RWPE2 (cell line): ENCODE data around the gene HS2ST1.
A peak's percentile ranks its signal among the peaks of the same experiment; 100 is the strongest.

Experiments used
- ATAC-seq: fragments of 200-7000 bp; cut with Tn5 transposase; 3 replicates; pipeline ENCODE4 v1.9.1; 2021; ENCODE audit warnings: low read depth
- DNase-seq: peaks from one replicate; pipeline ENCODE4 v3.0.0-alpha.2; 2020; ENCODE audit warnings: low spot score
- H3K27ac ChIP-seq: fragments of 450-650 bp; 2 replicates; pipeline ENCODE4 v1.5.1; 2017; ENCODE audit warnings: mild to moderate bottlenecking; ENCODE audit not compliant: poor library complexity, severe bottlenecking
- H3K27me3 ChIP-seq: fragments of 250-450 bp; sonication (Bioruptor Pico); 2 replicates; pipeline ENCODE4 v1.5.1; 2021; ENCODE audit warnings: mild to moderate bottlenecking, moderate library complexity; ENCODE audit not compliant: insufficient read depth, poor library complexity, severe bottlenecking
- H3K36me3 ChIP-seq: fragments of 250-450 bp; sonication (Bioruptor Pico); 2 replicates; pipeline ENCODE4 v1.5.1; 2020; ENCODE audit warnings: low read depth, mild to moderate bottlenecking, moderate library complexity
- H3K4me1 ChIP-seq: fragments of 250-450 bp; sonication (Bioruptor Pico); 2 replicates; pipeline ENCODE4 v1.5.1; 2021; ENCODE audit warnings: mild to moderate bottlenecking, moderate library complexity; ENCODE audit not compliant: insufficient read depth, poor library complexity, severe bottlenecking
- H3K4me3 ChIP-seq: fragments of 250-450 bp; sonication (Bioruptor Pico); 2 replicates; pipeline ENCODE4 v1.5.1; 2021; ENCODE audit warnings: mild to moderate bottlenecking, moderate library complexity; ENCODE audit not compliant: severe bottlenecking
- H3K9me3 ChIP-seq: fragments of 250-450 bp; sonication (Bioruptor Pico); 2 replicates; pipeline ENCODE4 v1.5.1; 2021; ENCODE audit warnings: mild to moderate bottlenecking, moderate library complexity; ENCODE audit not compliant: severe bottlenecking
- CTCF ChIP-seq: fragments of 450-650 bp; IDR thresholded peaks from one replicate; pipeline ENCODE4 v1.5.1; 2017; ENCODE audit warnings: mild to moderate bottlenecking, moderate library complexity; ENCODE audit not compliant: poor library complexity, severe bottlenecking

HS2ST1 gene

GRCh38 chr1:87123610-87124009 lies 209.2 kb downstream of the HS2ST1 start:
- no peak for TF ChIP-seq CTCF
- Histone ChIP-seq H3K4me1 (peaks cover under 1% of the 10 kb centered on the region), H3K36me3 (no peaks in the 10 kb centered on the region), H3K4me3 (no peak overlapping the region), H3K27ac (no peak overlapping the region), H3K9me3 (no peaks in the 10 kb centered on the region), H3K27me3 (no peaks in the 10 kb centered on the region)
- ATAC-seq, result no peak
- DNase-seq, result no peak

GRCh38 chr1:87126886-87127505 lies 212.6 kb downstream of the HS2ST1 start:
- Histone ChIP-seq H3K36me3 (no peaks in the 10 kb centered on the region), H3K9me3 (no peaks in the 10 kb centered on the region), H3K4me1 (peaks cover 7% of the 10 kb centered on the region), H3K27me3 (no peaks in the 10 kb centered on the region), H3K27ac (no peak overlapping the region), H3K4me3 (no peak overlapping the region)
- DNase-seq (no peak), ATAC-seq (no peak)
- no peak for TF ChIP-seq CTCF

- H3K27me3 ChIP-seq, result no peaks in the 10 kb centered on the region
- ATAC-seq, result no peak
- H3K27ac ChIP-seq, result no peak overlapping the region
- H3K4me3 ChIP-seq, result no peak overlapping the region
- peaks cover 7% of the 10 kb centered on the region for H3K4me1 ChIP-seq
- no peaks in the 10 kb centered on the region for H3K36me3 ChIP-seq
- TF ChIP-seq CTCF, result no peak
- no peak for DNase-seq
- H3K9me3 ChIP-seq, result no peaks in the 10 kb centered on the region
Measured at GRCh38 chr1:87127581-87127980, 213.1 kb downstream of the HS2ST1 start.

- peaks cover 7% of the 10 kb centered on the region for H3K4me1 ChIP-seq
- no peak for TF ChIP-seq CTCF
- ATAC-seq (peak; percentile 50), DNase-seq (no peak)
- no peaks in the 10 kb centered on the region for H3K27me3 ChIP-seq
- H3K4me3 ChIP-seq, result no peak overlapping the region
- no peak overlapping the region for H3K27ac ChIP-seq
- H3K36me3 ChIP-seq, result no peaks in the 10 kb centered on the region
- no peaks in the 10 kb centered on the region for H3K9me3 ChIP-seq
Measured at GRCh38 chr1:87129038-87129437, 214.6 kb downstream of the HS2ST1 start.

GRCh38 chr1:87129606-87130005 lies 215.2 kb downstream of the HS2ST1 start:
- H3K9me3 ChIP-seq, result no peaks in the 10 kb centered on the region
- no peaks in the 10 kb centered on the region for H3K27me3 ChIP-seq
- TF ChIP-seq CTCF, result no peak
- no peak overlapping the region for H3K27ac ChIP-seq
- H3K4me1 ChIP-seq, result peaks cover 7% of the 10 kb centered on the region
- no peak for ATAC-seq
- H3K4me3 ChIP-seq, result no peak overlapping the region
- no peak for DNase-seq
- no peaks in the 10 kb centered on the region for H3K36me3 ChIP-seq
